DND-41 (cell line): ENCODE results near the gene CCDC92B.

Experiments used
- ATAC-seq: fragments of 200-7000 bp; cut with Tn5 transposase; 3 replicates; pipeline ENCODE4 v1.9.1; 2021; ENCODE audit warnings: low read depth; ENCODE audit not compliant: insufficient read depth
- DNase-seq: peaks from one replicate; pipeline ENCODE4 v3.0.0-alpha.2; 2020
- H2AFZ ChIP-seq: 2 replicates; pipeline ENCODE4 v1.6.0; 2012; ENCODE audit warnings: low read depth, low read length
- H3K27ac ChIP-seq: 2 replicates; pipeline ENCODE4 v1.5.1; 2012; ENCODE audit warnings: low read length, inconsistent platforms
- H3K27me3 ChIP-seq: fragments of 200-600 bp; sonication (generic); 2 replicates; pipeline ENCODE4 v1.6.0; 2012; ENCODE audit warnings: low read length, mild to moderate bottlenecking, inconsistent platforms; ENCODE audit not compliant: insufficient read depth, poor library complexity
- H3K36me3 ChIP-seq: 2 replicates; pipeline ENCODE4 v1.5.1; 2012; ENCODE audit warnings: low read length, inconsistent platforms; ENCODE audit not compliant: insufficient read depth
- H3K4me1 ChIP-seq: 2 replicates; pipeline ENCODE4 v1.5.1; 2012; ENCODE audit warnings: mild to moderate bottlenecking, low read length; ENCODE audit not compliant: insufficient read depth
- H3K4me2 ChIP-seq: 2 replicates; pipeline ENCODE4 v1.6.0; 2012; ENCODE audit warnings: mild to moderate bottlenecking, moderate library complexity, low read length, inconsistent platforms; ENCODE audit not compliant: insufficient read depth
- H3K4me3 ChIP-seq, 2 experiments: fragments of 200-600 bp in 1 of 2; shearing (Covaris generic) in 1 of 2; 2 replicates each; pipeline ENCODE4 v1.5.1; 2012 to 2016; ENCODE audit warnings: inconsistent platforms in 2 of 2, low read length in 2 of 2, mild to moderate bottlenecking in 2 of 2, low read depth in 1 of 2, moderate library complexity in 1 of 2
- H3K79me2 ChIP-seq: 2 replicates; pipeline ENCODE4 v1.6.0; 2012; ENCODE audit warnings: low read length, inconsistent platforms; ENCODE audit not compliant: insufficient read depth
- H3K9ac ChIP-seq: 2 replicates; pipeline ENCODE4 v1.6.0; 2012; ENCODE audit warnings: low read depth, mild to moderate bottlenecking, inconsistent platforms, low read length, moderate library complexity
- H3K9me3 ChIP-seq: 2 replicates; pipeline ENCODE4 v1.5.1; 2012; ENCODE audit warnings: low read length, moderate library complexity, mild to moderate bottlenecking, inconsistent platforms; ENCODE audit not compliant: insufficient read depth, severe bottlenecking
- H4K20me1 ChIP-seq: 2 replicates; pipeline ENCODE4 v1.6.0; 2012; ENCODE audit warnings: low read length; ENCODE audit not compliant: insufficient read depth
- CTCF ChIP-seq: IDR thresholded peaks from 2 replicates; pipeline ENCODE4 v1.5.1; 2012; ENCODE audit warnings: borderline replicate concordance, low read length, moderate library complexity, mild to moderate bottlenecking; ENCODE audit not compliant: poor library complexity, severe bottlenecking; ENCODE audit errors: extremely low read depth
- EZH2 ChIP-seq: IDR thresholded peaks from 3 replicates; pipeline ENCODE4 v1.6.1; 2012; ENCODE audit warnings: borderline replicate concordance, low read depth, mild to moderate bottlenecking, moderate library complexity, low read length, inconsistent platforms; ENCODE audit not compliant: severe bottlenecking

CCDC92B gene

GRCh38 chr17:2737693-2738092, 11.8 kb downstream of the CCDC92B start:
- Histone ChIP-seq H3K36me3 (no peaks in the 10 kb centered on the region), H4K20me1 (no peaks in the 10 kb centered on the region), H2AFZ (no peak overlapping the region), H3K9ac (no peak overlapping the region), H3K4me2 (no peak overlapping the region), H3K4me1 (no peaks in the 10 kb centered on the region), H3K9me3 (no peaks in the 10 kb centered on the region), H3K4me3 (no peak overlapping the region), H3K79me2 (no peaks in the 10 kb centered on the region), H3K27ac (no peak overlapping the region), H3K27me3 (no peaks in the 10 kb centered on the region)
- DNase-seq (no peak), ATAC-seq (no peak)
- TF ChIP-seq CTCF (no peak), EZH2 (no peak)

- H3K4me2 ChIP-seq: no peak overlapping the region
- H3K79me2 ChIP-seq: no peaks in the 10 kb centered on the region
- TF ChIP-seq EZH2 (no peak), CTCF (no peak)
- H3K4me1 ChIP-seq: no peaks in the 10 kb centered on the region
- DNase-seq (no peak), ATAC-seq (no peak)
- H3K36me3 ChIP-seq: no peaks in the 10 kb centered on the region
- H3K4me3 ChIP-seq: no peak overlapping the region
- H3K27me3 ChIP-seq: no peaks in the 10 kb centered on the region
- H2AFZ ChIP-seq: no peak overlapping the region
- no peaks in the 10 kb centered on the region for H4K20me1 ChIP-seq
- H3K27ac ChIP-seq: no peak overlapping the region
- no peaks in the 10 kb centered on the region for H3K9me3 ChIP-seq
- H3K9ac ChIP-seq: no peak overlapping the region
Measured at GRCh38 chr17:2736956-2737355, 12.5 kb downstream of the CCDC92B start.

GRCh38 chr17:2735896-2736295, 13.6 kb downstream of the CCDC92B start:
- H2AFZ ChIP-seq: no peak overlapping the region
- no peaks in the 10 kb centered on the region for H3K9me3 ChIP-seq
- no peaks in the 10 kb centered on the region for H3K4me1 ChIP-seq
- H3K9ac ChIP-seq: no peak overlapping the region
- no peak for TF ChIP-seq CTCF
- TF ChIP-seq EZH2: no peak
- no peak overlapping the region for H3K4me3 ChIP-seq
- no peaks in the 10 kb centered on the region for H3K27me3 ChIP-seq
- no peak for ATAC-seq
- no peaks in the 10 kb centered on the region for H3K36me3 ChIP-seq
- no peaks in the 10 kb centered on the region for H3K79me2 ChIP-seq
- no peak overlapping the region for H3K4me2 ChIP-seq
- no peak overlapping the region for H3K27ac ChIP-seq
- H4K20me1 ChIP-seq: no peaks in the 10 kb centered on the region
- no peak for DNase-seq

GRCh38 chr17:2734939-2735338, 14.5 kb downstream of the CCDC92B start:
- DNase-seq: no peak
- Histone ChIP-seq H2AFZ (no peak overlapping the region), H3K27ac (no peak overlapping the region), H4K20me1 (peaks cover 3% of the 10 kb centered on the region; the same call in 1 of the 2 replicates), H3K36me3 (no peaks in the 10 kb centered on the region), H3K9ac (no peak overlapping the region), H3K79me2 (no peaks in the 10 kb centered on the region), H3K4me1 (no peaks in the 10 kb centered on the region), H3K4me3 (no peak overlapping the region), H3K27me3 (peaks cover 3% of the 10 kb centered on the region), H3K4me2 (no peak overlapping the region), H3K9me3 (no peaks in the 10 kb centered on the region)
- no peak for TF ChIP-seq EZH2
- no peak for TF ChIP-seq CTCF
- ATAC-seq: no peak
